H9 (cell line): ENCODE data around the gene ZNF212. TPM values are rescaled to one million over a fixed set of nuclear protein-coding genes. Genes with fewer than 3 reads are reported as not detected.

Experiments
- DNase-seq: peaks from one replicate; pipeline ENCODE4 v3.0.0-alpha.2; 2017
- H2AFZ ChIP-seq: one replicate; pipeline ENCODE4 v1.6.1; 2013; ENCODE audit warnings: mild to moderate bottlenecking, low read length, control low read depth, moderate library complexity
- H2AK5ac ChIP-seq: 2 replicates; pipeline ENCODE4 v1.6.1; 2013; ENCODE audit warnings: low read length, control low read depth, mixed read lengths; ENCODE audit not compliant: insufficient read length
- H2BK120ac ChIP-seq: one replicate; pipeline ENCODE4 v1.6.1; 2013; ENCODE audit warnings: low read depth, mild to moderate bottlenecking, low read length, control low read depth, inconsistent platforms; ENCODE audit not compliant: poor library complexity, severe bottlenecking
- H2BK12ac ChIP-seq: 2 replicates; pipeline ENCODE4 v1.6.1; 2013; ENCODE audit warnings: low read length, control low read depth, mixed read lengths, low read depth; ENCODE audit not compliant: insufficient read length
- H2BK15ac ChIP-seq: 2 replicates; pipeline ENCODE4 v1.6.1; 2013; ENCODE audit warnings: low read depth, low read length, control low read depth
- H2BK20ac ChIP-seq: one replicate; pipeline ENCODE4 v1.6.1; 2013; ENCODE audit warnings: low read depth, mild to moderate bottlenecking, low read length, control low read depth, inconsistent platforms; ENCODE audit not compliant: poor library complexity, severe bottlenecking
- H2BK5ac ChIP-seq: 2 replicates; pipeline ENCODE4 v1.6.1; 2013; ENCODE audit warnings: low read length, control low read depth, mixed read lengths; ENCODE audit not compliant: insufficient read length
- H3K14ac ChIP-seq: 2 replicates; pipeline ENCODE4 v1.6.1; 2013; ENCODE audit warnings: low read length, control low read depth; ENCODE audit not compliant: insufficient read depth
- H3K18ac ChIP-seq: 2 replicates; pipeline ENCODE4 v1.6.1; 2013; ENCODE audit warnings: low read depth, mild to moderate bottlenecking, mixed read lengths, low read length, control low read depth; ENCODE audit not compliant: insufficient read length
- H3K23ac ChIP-seq: 2 replicates; pipeline ENCODE4 v1.6.1; 2013; ENCODE audit warnings: low read length, control low read depth, mixed read lengths, low read depth; ENCODE audit not compliant: insufficient read length
- H3K23me2 ChIP-seq: 2 replicates; pipeline ENCODE4 v1.6.1; 2013; ENCODE audit warnings: low read depth, mild to moderate bottlenecking, mixed read lengths, low read length, control low read depth; ENCODE audit not compliant: insufficient read length, poor library complexity, severe bottlenecking
- H3K27ac ChIP-seq: 2 replicates; pipeline ENCODE4 v1.5.1; 2013; ENCODE audit warnings: low read length, control low read depth, mixed read lengths, low read depth; ENCODE audit not compliant: insufficient read length
- H3K27me3 ChIP-seq: 2 replicates; pipeline ENCODE4 v1.6.1; 2013; ENCODE audit warnings: low read length, control low read depth, inconsistent platforms; ENCODE audit not compliant: insufficient read depth
- H3K4ac ChIP-seq: 2 replicates; pipeline ENCODE4 v1.6.1; 2013; ENCODE audit warnings: low read depth, mild to moderate bottlenecking, control low read depth, inconsistent platforms, low read length, moderate library complexity
- H3K4me1 ChIP-seq: 2 replicates; pipeline ENCODE4 v1.6.1; 2013; ENCODE audit warnings: low read length, control low read depth, inconsistent platforms; ENCODE audit not compliant: insufficient read depth
- H3K4me2 ChIP-seq: 2 replicates; pipeline ENCODE4 v1.6.1; 2013; ENCODE audit warnings: low read length, control low read depth, mixed read lengths; ENCODE audit not compliant: insufficient read length, insufficient read depth
- H3K56ac ChIP-seq: 2 replicates; pipeline ENCODE4 v1.6.1; 2013; ENCODE audit warnings: low read depth, mild to moderate bottlenecking, mixed read lengths, low read length, control low read depth; ENCODE audit not compliant: insufficient read length
- H3K79me1 ChIP-seq: 2 replicates; pipeline ENCODE4 v1.6.1; 2013; ENCODE audit warnings: low read depth, mild to moderate bottlenecking, moderate library complexity, low read length, control low read depth, inconsistent platforms; ENCODE audit not compliant: insufficient read depth, poor library complexity, severe bottlenecking
- H3K79me2 ChIP-seq: 2 replicates; pipeline ENCODE4 v1.6.1; 2013; ENCODE audit warnings: low read length, control low read depth, inconsistent platforms; ENCODE audit not compliant: insufficient read depth
- H3K9ac ChIP-seq: 2 replicates; pipeline ENCODE4 v1.6.1; 2013; ENCODE audit warnings: low read length, control low read depth, mixed read lengths; ENCODE audit not compliant: insufficient read length; ENCODE audit errors: extremely low read depth
- H3K9me3 ChIP-seq: one replicate; pipeline ENCODE4 v1.6.1; 2013; ENCODE audit warnings: low read depth, low read length, inconsistent platforms; ENCODE audit not compliant: control insufficient read depth
- H3T11ph ChIP-seq: one replicate; pipeline ENCODE4 v1.6.1; 2013; ENCODE audit warnings: mild to moderate bottlenecking, low read length, control low read depth, inconsistent platforms
- H4K20me1 ChIP-seq: one replicate; pipeline ENCODE4 v1.6.1; 2013; ENCODE audit not compliant: control insufficient read depth, insufficient read length, insufficient read depth
- H4K5ac ChIP-seq: 2 replicates; pipeline ENCODE4 v1.6.1; 2013; ENCODE audit warnings: low read depth, mild to moderate bottlenecking, mixed read lengths, low read length, control low read depth; ENCODE audit not compliant: insufficient read length
- H4K8ac ChIP-seq: replicated peaks from 2 replicates; pipeline ENCODE4 v1.6.1; 2013; ENCODE audit warnings: low read length, control low read depth, mixed read lengths, low read depth; ENCODE audit not compliant: insufficient read length
- H4K91ac ChIP-seq: 2 replicates; pipeline ENCODE4 v1.6.1; 2013; ENCODE audit warnings: low read depth, mild to moderate bottlenecking, moderate library complexity, mixed read lengths, low read length, control low read depth; ENCODE audit not compliant: insufficient read length
- H3K27ac Mint-ChIP-seq, 3 experiments: 2 replicates in 2 of 3; 3 replicates in 1 of 3; pipeline ENCODE4 v1.8.0; 2020 to 2021; ENCODE audit warnings: mixed read lengths in 3 of 3, mild to moderate bottlenecking in 1 of 3, moderate library complexity in 1 of 3
- H3K27me3 Mint-ChIP-seq: 2 replicates; pipeline ENCODE4 v1.8.0; 2021; ENCODE audit warnings: low read depth, mild to moderate bottlenecking, moderate library complexity, mixed read lengths
- H3K36me3 Mint-ChIP-seq, 3 experiments: 2 replicates in 2 of 3; 3 replicates in 1 of 3; pipeline ENCODE4 v1.8.0; 2020 to 2021; ENCODE audit warnings: low read depth in 3 of 3, mixed read lengths in 3 of 3; ENCODE audit not compliant: insufficient read depth in 1 of 3
- H3K4me1 Mint-ChIP-seq, 2 experiments: 2 replicates each; pipeline ENCODE4 v1.8.0; 2020; ENCODE audit warnings: mixed read lengths in 2 of 2
- H3K4me3 Mint-ChIP-seq, 2 experiments: 2 replicates in 1 of 2; 3 replicates in 1 of 2; pipeline ENCODE4 v1.8.0; 2020 to 2021; ENCODE audit warnings: mild to moderate bottlenecking in 2 of 2, mixed read lengths in 2 of 2, moderate library complexity in 1 of 2
- H3K9me3 Mint-ChIP-seq, 2 experiments: 2 replicates in 1 of 2; 3 replicates in 1 of 2; pipeline ENCODE4 v1.8.0; 2020; ENCODE audit warnings: mild to moderate bottlenecking in 2 of 2, mixed read lengths in 2 of 2, moderate library complexity in 1 of 2
- WGBS: extraction: QIAGEN DNeasy Blood & Tissue Kit; methylation state at CpG from one replicate; pipeline ENCODE4 v1.1.7; 2013; ENCODE audit warnings: missing lambda C conversion rate, low lambda C conversion rate, mixed read lengths; ENCODE audit not compliant: insufficient read length; ENCODE audit errors: extremely low coverage; 5-methylcytosine and 5-hydroxymethylcytosine counted together
- total RNA-seq: library from RNA; stranded (reverse); gene quantifications from 2 replicates; pipeline ENCODE4 v1.2.1, GENCODE V29; 2021
- TF ChIP-seq, protein P1 (sequence below): fragments of 200-600 bp; sonication (generic); conservative IDR thresholded peaks from 3 replicates; pipeline ENCODE4 v1.8.0; 2021; ENCODE audit warnings: antibody characterized with exemption, mild to moderate bottlenecking

ZNF212 gene
- total RNA-seq, 1 experiment from 2014 or later: 21.1 TPM

DNA sequence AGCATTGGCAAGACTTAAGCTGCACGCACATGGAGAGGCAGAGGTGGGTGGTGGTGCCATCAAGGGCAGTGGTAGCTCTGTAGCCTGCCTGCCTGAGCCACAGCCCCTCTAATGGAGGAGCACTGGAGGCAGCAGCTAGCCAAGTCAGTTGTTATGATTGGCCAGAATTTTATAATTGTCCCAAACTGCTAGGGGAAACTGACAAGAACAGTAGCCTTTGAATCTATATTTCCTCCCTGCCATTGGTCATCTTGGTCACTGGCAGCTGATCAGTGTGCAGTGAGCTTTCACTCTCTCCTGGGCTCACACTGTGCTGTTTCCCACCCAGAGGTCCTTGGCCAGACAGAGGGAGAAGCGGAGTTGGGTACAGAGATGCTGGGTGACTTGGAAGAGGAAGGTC lies 12.9 kb downstream of the ZNF212 start:
- H2AFZ ChIP-seq: no peak overlapping the region
- no peak overlapping the region for H3K4ac ChIP-seq
- WGBS: no CpG with 5 or more reads among the region's 2 CpGs
- peaks cover 22 to 51% (median 49%) of the 10 kb centered on the region in 3 experiments; a peak in 6 of 7 replicates for H3K36me3 Mint-ChIP-seq
- no peak overlapping the region for H3K4me3 Mint-ChIP-seq
- H2BK15ac ChIP-seq: no peak overlapping the region
- H3K23me2 ChIP-seq: no peaks in the 10 kb centered on the region
- H3K14ac ChIP-seq: no peak overlapping the region
- H3K18ac ChIP-seq: no peak overlapping the region
- H2BK20ac ChIP-seq: no peak overlapping the region
- H3K79me1 ChIP-seq: peaks cover 7% of the 10 kb centered on the region
- no peak overlapping the region for H3K27ac ChIP-seq
- no peak overlapping the region for H3K23ac ChIP-seq
- no peak overlapping the region for H4K5ac ChIP-seq
- no peak overlapping the region for H2BK120ac ChIP-seq
- no peak overlapping the region for H3K27ac Mint-ChIP-seq
- H3K4me1 ChIP-seq: no peaks in the 10 kb centered on the region
- no peak overlapping the region for H2BK5ac ChIP-seq
- no peaks in the 10 kb centered on the region for H3K27me3 ChIP-seq
- no peaks in the 10 kb centered on the region; the same call in 1 of the 2 replicates for H3K79me2 ChIP-seq
- no peak overlapping the region for H2BK12ac ChIP-seq
- no peak overlapping the region for H4K8ac ChIP-seq
- no peak overlapping the region for H3T11ph ChIP-seq
- H3K9me3 ChIP-seq: no peaks in the 10 kb centered on the region
- H3K56ac ChIP-seq: no peak overlapping the region
- no peak overlapping the region for H3K4me2 ChIP-seq
- no peak overlapping the region for H2AK5ac ChIP-seq
- no peak overlapping the region for H4K91ac ChIP-seq
- H4K20me1 ChIP-seq: no peaks in the 10 kb centered on the region
- no peaks in the 10 kb centered on the region for H3K4me1 Mint-ChIP-seq
- TF ChIP-seq, protein P1, sequence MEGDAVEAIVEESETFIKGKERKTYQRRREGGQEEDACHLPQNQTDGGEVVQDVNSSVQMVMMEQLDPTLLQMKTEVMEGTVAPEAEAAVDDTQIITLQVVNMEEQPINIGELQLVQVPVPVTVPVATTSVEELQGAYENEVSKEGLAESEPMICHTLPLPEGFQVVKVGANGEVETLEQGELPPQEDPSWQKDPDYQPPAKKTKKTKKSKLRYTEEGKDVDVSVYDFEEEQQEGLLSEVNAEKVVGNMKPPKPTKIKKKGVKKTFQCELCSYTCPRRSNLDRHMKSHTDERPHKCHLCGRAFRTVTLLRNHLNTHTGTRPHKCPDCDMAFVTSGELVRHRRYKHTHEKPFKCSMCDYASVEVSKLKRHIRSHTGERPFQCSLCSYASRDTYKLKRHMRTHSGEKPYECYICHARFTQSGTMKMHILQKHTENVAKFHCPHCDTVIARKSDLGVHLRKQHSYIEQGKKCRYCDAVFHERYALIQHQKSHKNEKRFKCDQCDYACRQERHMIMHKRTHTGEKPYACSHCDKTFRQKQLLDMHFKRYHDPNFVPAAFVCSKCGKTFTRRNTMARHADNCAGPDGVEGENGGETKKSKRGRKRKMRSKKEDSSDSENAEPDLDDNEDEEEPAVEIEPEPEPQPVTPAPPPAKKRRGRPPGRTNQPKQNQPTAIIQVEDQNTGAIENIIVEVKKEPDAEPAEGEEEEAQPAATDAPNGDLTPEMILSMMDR: no peak
- H3K9ac ChIP-seq: no peak overlapping the region
- no peak for DNase-seq
- no peaks in the 10 kb centered on the region for H3K27me3 Mint-ChIP-seq
- H3K9me3 Mint-ChIP-seq: no peaks in the 10 kb centered on the region
